HepG2 (cell line): ENCODE results near the gene SEPHS2. TPM values are rescaled to one million over a fixed set of nuclear protein-coding genes. Genes with fewer than 3 reads are reported as not detected.
A peak's percentile ranks its signal among the peaks of the same experiment; 100 is the strongest.

ENCODE experiments used
- ATF7 ChIP-seq, 2 experiments: fragments of 450-650 bp in 1 of 2; sonication (generic) in 1 of 2; formaldehyde crosslinking in 1 of 2; IDR thresholded peaks; 2 replicates each; pipeline versions ENCODE4 v1.4.0 to v1.6.1; 2016 to 2020; ENCODE audit warnings: antibody characterized with exemption in 1 of 2, mild to moderate bottlenecking in 1 of 2, missing genetic modification reagents in 1 of 2
- CBFB ChIP-seq: sonication (generic); formaldehyde crosslinking; IDR thresholded peaks from 2 replicates; pipeline ENCODE4 v1.4.0; 2020; ENCODE audit warnings: missing genetic modification reagents
- DMAP1 ChIP-seq: IDR thresholded peaks from 2 replicates; pipeline ENCODE4 v1.6.1; 2016
- EHMT2 ChIP-seq: fragments of 200-600 bp; sonication (generic); IDR thresholded peaks from 2 replicates; pipeline ENCODE4 v1.7.0; 2017; ENCODE audit warnings: antibody characterized with exemption, low read depth, low read length, borderline replicate concordance
- HNRNPL ChIP-seq: fragments of 200-400 bp; formaldehyde crosslinking; IDR thresholded peaks from 2 replicates; pipeline ENCODE4 v1.6.1; 2017; ENCODE audit warnings: mild to moderate bottlenecking, low read depth, low read length
- KDM5B ChIP-seq: sonication (generic); formaldehyde crosslinking; IDR thresholded peaks from 2 replicates; pipeline ENCODE4 v1.4.0; 2020; ENCODE audit warnings: missing genetic modification reagents, mild to moderate bottlenecking, borderline replicate concordance
- MAFK ChIP-seq, 2 experiments: IDR thresholded peaks in 1 of 2; conservative IDR thresholded peaks in 1 of 2; 2 replicates each; pipeline ENCODE4 v1.6.1; 2011; ENCODE audit warnings: improper control_type of control experiment in 2 of 2, low read length in 2 of 2
- MLLT10 ChIP-seq: sonication (generic); formaldehyde crosslinking; IDR thresholded peaks from 2 replicates; pipeline ENCODE4 v1.4.0; 2020; ENCODE audit warnings: missing genetic modification reagents
- NCOA1 ChIP-seq: sonication (generic); formaldehyde crosslinking; IDR thresholded peaks from 2 replicates; pipeline ENCODE4 v1.9.0; 2021; ENCODE audit warnings: missing genetic modification reagents
- NCOA2 ChIP-seq: sonication (generic); formaldehyde crosslinking; IDR thresholded peaks from 2 replicates; pipeline ENCODE4 v1.8.0; 2022; ENCODE audit warnings: inconsistent platforms
- RFX1 ChIP-seq: fragments of 450-650 bp; IDR thresholded peaks from 2 replicates; pipeline ENCODE4 v1.6.1; 2017
- SCMH1 ChIP-seq: sonication (generic); formaldehyde crosslinking; IDR thresholded peaks from 2 replicates; pipeline ENCODE4 v1.9.0; 2021; ENCODE audit warnings: missing genetic modification reagents, mild to moderate bottlenecking, borderline replicate concordance
- YY1 ChIP-seq: IDR thresholded peaks from 2 replicates; pipeline ENCODE4 v1.6.1; 2011; ENCODE audit warnings: low read length, low read depth, moderate library complexity, mild to moderate bottlenecking; ENCODE audit not compliant: insufficient read depth, insufficient replicate concordance
- ZBTB4 ChIP-seq: sonication (generic); formaldehyde crosslinking; IDR thresholded peaks from 2 replicates; pipeline ENCODE4 v1.4.0; 2020; ENCODE audit warnings: missing genetic modification reagents, mild to moderate bottlenecking, borderline replicate concordance
- ZBTB8A ChIP-seq: sonication (generic); formaldehyde crosslinking; IDR thresholded peaks from 2 replicates; pipeline ENCODE4 v1.4.0; 2020; ENCODE audit warnings: mild to moderate bottlenecking, low read depth, missing genetic modification reagents, borderline replicate concordance
- ZFP90 ChIP-seq: sonication (generic); formaldehyde crosslinking; IDR thresholded peaks from 2 replicates; pipeline ENCODE4 v1.8.0; 2022; ENCODE audit warnings: missing genetic modification reagents, mild to moderate bottlenecking, inconsistent platforms, borderline replicate concordance
- ZKSCAN5 ChIP-seq: sonication (generic); formaldehyde crosslinking; IDR thresholded peaks from 2 replicates; pipeline ENCODE4 v1.5.1; 2020; ENCODE audit warnings: mild to moderate bottlenecking, missing genetic modification reagents
- polyA plus RNA-seq, 8 experiments: library from polyadenylated mRNA; depleted of rRNA in 3 of 8; stranded (reverse) in 7 of 8; unstranded in 1 of 8; fragments of >200 nt; fragmentation: Illumina TruSeq in 4 of 8; extraction: Trizol in 4 of 8; gene quantifications; 2 replicates each; pipeline versions ENCODE4 v1.2.1 to v1.2.3, GENCODE V29; 2011 to 2016; ENCODE audit warnings: low read depth in 4 of 8, missing spikeins in 1 of 8, mixed read lengths in 1 of 8; ENCODE audit not compliant: insufficient read depth in 1 of 8
- total RNA-seq, 5 experiments: library from RNA; depleted of rRNA; stranded (reverse); fragments of >200 nt; fragmentation: Illumina TruSeq; extraction: Trizol; gene quantifications; 2 replicates each; pipeline ENCODE4 v1.2.3, GENCODE V29; 2016; ENCODE audit warnings: low read depth in 1 of 5
- TF ChIP-seq, protein P1 (sequence below): IDR thresholded peaks from 2 replicates; pipeline ENCODE4 v1.4.0; 2020; ENCODE audit warnings: mild to moderate bottlenecking, missing genetic modification reagents
- TF ChIP-seq, protein P2 (sequence below): sonication (generic); formaldehyde crosslinking; IDR thresholded peaks from 2 replicates; pipeline ENCODE4 v1.5.0; 2020; ENCODE audit warnings: mild to moderate bottlenecking, low read depth, missing genetic modification reagents, borderline replicate concordance
- TF ChIP-seq, protein P3 (sequence below): IDR thresholded peaks from 2 replicates; pipeline ENCODE4 v1.6.1; 2012; ENCODE audit warnings: inconsistent platforms

SEPHS2 gene
- total and polyA plus RNA-seq, 2 of the 13 experiments (the other 11 are each of a cell fraction or from before 2014, with no cell fraction given): 20.7 to 127 TPM

DNA sequence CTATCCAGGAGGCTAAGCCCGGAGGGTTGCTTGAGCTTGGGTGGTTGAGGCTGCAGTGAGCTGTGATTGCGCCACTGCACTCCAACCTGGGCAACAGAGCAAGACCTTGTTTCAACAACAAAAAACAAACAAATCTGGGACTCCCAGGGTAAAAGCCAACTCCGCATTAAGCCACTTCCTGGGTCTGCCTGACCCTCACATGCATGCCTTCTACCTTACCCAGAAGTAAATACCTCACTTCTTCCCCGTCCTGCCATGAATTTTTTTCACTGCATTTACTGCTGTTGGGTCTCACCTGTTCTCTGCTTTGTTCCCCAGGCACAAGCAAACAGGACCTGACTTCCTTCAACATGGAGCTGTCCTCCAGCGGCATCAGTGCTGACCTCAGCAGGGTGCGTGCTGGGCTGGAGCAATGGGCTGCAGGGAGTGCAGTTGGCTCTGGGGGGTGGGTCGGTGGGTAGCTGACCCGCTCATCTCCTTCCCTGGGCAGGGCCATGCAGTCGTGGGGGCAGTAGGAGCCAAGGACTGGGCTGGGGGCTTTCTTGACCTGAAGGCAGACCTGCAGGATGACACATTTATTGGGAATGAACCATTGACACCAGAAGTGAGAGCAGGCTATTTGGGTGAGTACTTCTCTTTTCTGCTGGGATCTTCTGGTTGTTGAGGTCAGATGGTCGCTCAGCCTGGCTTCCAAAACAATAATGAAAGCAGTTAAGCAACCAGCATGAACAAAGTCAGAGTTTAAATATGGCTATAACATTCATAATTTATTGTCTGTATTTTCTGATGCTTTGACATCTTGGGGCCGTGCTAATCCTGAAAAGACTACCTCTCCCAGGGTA is 43.3 kb upstream of the SEPHS2 start (continued):
- TF ChIP-seq, protein P1, sequence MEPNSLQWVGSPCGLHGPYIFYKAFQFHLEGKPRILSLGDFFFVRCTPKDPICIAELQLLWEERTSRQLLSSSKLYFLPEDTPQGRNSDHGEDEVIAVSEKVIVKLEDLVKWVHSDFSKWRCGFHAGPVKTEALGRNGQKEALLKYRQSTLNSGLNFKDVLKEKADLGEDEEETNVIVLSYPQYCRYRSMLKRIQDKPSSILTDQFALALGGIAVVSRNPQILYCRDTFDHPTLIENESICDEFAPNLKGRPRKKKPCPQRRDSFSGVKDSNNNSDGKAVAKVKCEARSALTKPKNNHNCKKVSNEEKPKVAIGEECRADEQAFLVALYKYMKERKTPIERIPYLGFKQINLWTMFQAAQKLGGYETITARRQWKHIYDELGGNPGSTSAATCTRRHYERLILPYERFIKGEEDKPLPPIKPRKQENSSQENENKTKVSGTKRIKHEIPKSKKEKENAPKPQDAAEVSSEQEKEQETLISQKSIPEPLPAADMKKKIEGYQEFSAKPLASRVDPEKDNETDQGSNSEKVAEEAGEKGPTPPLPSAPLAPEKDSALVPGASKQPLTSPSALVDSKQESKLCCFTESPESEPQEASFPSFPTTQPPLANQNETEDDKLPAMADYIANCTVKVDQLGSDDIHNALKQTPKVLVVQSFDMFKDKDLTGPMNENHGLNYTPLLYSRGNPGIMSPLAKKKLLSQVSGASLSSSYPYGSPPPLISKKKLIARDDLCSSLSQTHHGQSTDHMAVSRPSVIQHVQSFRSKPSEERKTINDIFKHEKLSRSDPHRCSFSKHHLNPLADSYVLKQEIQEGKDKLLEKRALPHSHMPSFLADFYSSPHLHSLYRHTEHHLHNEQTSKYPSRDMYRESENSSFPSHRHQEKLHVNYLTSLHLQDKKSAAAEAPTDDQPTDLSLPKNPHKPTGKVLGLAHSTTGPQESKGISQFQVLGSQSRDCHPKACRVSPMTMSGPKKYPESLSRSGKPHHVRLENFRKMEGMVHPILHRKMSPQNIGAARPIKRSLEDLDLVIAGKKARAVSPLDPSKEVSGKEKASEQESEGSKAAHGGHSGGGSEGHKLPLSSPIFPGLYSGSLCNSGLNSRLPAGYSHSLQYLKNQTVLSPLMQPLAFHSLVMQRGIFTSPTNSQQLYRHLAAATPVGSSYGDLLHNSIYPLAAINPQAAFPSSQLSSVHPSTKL: peak; percentile 80
- no peak for TF ChIP-seq MLLT10 (CRISPR knock-in tag)
- TF ChIP-seq, protein P2, sequence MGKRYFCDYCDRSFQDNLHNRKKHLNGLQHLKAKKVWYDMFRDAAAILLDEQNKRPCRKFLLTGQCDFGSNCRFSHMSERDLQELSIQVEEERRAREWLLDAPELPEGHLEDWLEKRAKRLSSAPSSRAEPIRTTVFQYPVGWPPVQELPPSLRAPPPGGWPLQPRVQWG (CRISPR knock-in tag): no peak
- no peak for TF ChIP-seq EHMT2
- no peak for TF ChIP-seq ATF7 (IDR thresholded peaks at IDR 0.05)
- no peak for TF ChIP-seq ATF7 (CRISPR knock-in tag; IDR thresholded peaks at IDR 0.05)
- no peak for TF ChIP-seq HNRNPL
- no peak; the same call in 1 of the 2 replicates for TF ChIP-seq NCOA1 (CRISPR knock-in tag)
- TF ChIP-seq MAFK (conservative IDR thresholded peaks at IDR 0.05 in 1 of 2, IDR thresholded peaks at IDR 0.05 in 1 of 2; ENCODE audit: low read length in 2 of 2): peak; percentile 57 to 61
- TF ChIP-seq ZBTB8A (CRISPR knock-in tag): no peak
- TF ChIP-seq CBFB: no peak
- 0 out of 2 replicates have a peak, but pooled peaks have one; percentile 34 for TF ChIP-seq DMAP1 (CRISPR knock-in tag)
- peak; percentile 54; the same call in 1 of the 2 replicates for TF ChIP-seq NCOA2 (CRISPR knock-in tag)
- TF ChIP-seq, protein P3, sequence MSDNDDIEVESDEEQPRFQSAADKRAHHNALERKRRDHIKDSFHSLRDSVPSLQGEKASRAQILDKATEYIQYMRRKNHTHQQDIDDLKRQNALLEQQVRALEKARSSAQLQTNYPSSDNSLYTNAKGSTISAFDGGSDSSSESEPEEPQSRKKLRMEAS: peak; percentile 33; the same call in 1 of the 2 replicates
- TF ChIP-seq SCMH1: no peak
- TF ChIP-seq RFX1: no peak
- TF ChIP-seq ZBTB4 (CRISPR knock-in tag): no peak
- TF ChIP-seq YY1: no peak
- no peak for TF ChIP-seq KDM5B (CRISPR knock-in tag)
- TF ChIP-seq ZKSCAN5 (CRISPR knock-in tag): no peak
- 0 out of 2 replicates have a peak, but pooled peaks have one; percentile 28 for TF ChIP-seq ZFP90
